Fibroblast of gingiva (primary cell): ENCODE results near the gene GDPD3.

Experiments used
- DNase-seq: peaks from one replicate; pipeline ENCODE4 v3.0.0-alpha.2; 2011; ENCODE audit warnings: low read depth

GDPD3 gene

GRCh38 chr16:30054959-30055553, 58.3 kb downstream of the GDPD3 start:
- DNase-seq, result no peak
